GM21786 (cell line): Measurements from ENCODE around the gene RCAN1.

Experiments used
- ATAC-seq: cut with Tn5 transposase; IDR thresholded peaks from one replicate; pipeline ENCODE4 v1.9.1; 2021; ENCODE audit not compliant: unreplicated experiment

Gene RCAN1

GRCh38 chr21:34544032-34544496, 70.8 kb downstream of the RCAN1 start:
- no peak for ATAC-seq

DNA sequence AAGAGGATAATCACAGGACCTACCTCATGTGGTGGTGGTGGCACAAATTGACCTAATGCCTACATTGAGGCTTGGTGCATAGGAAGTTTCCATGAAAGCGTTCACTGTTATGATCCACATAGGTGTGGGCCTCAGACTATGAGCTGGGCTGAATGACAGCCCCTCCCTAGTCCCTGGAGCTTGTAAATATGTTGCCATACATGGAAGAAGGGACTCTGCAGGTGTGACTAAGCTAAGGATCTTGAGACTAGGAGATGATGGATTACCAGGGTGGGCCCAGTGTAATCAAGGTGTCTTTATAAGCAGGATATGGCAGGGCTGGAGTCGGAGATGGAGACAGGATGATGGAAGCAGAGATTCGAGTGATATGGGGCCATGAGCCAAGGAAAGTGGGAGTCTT, 71.9 kb downstream of the RCAN1 start:
- ATAC-seq, result no peak

GRCh38 chr21:34540206-34540605, 74.7 kb downstream of the RCAN1 start:
- no peak for ATAC-seq

DNA sequence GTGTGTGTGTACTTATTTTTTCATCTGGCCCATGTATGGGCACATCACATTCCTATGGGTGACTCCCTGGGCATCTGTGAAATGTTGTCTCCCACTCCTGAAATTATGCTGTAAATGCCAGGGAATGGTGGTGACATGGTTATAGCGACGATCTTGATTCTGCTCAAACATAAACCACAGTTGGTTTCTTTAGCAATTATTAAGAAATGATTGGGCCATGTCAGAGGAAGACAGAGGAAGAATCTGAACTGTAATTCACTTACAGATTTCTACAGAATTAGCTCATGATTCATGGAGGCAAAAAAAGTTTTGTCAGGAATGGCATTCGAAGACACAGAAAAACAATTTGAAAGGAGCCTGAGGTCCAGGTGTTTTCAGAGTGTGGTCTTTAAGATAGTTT, 77.1 kb downstream of the RCAN1 start:
- ATAC-seq, result no peak

GRCh38 chr21:34536820-34537219, 78.1 kb downstream of the RCAN1 start:
- ATAC-seq, result no peak

- no peak for ATAC-seq
These were observed 78.6 kb downstream of the RCAN1 start for GRCh38 chr21:34536311-34536710.

GRCh38 chr21:34535886-34536285, 79.0 kb downstream of the RCAN1 start:
- no peak for ATAC-seq

DNA sequence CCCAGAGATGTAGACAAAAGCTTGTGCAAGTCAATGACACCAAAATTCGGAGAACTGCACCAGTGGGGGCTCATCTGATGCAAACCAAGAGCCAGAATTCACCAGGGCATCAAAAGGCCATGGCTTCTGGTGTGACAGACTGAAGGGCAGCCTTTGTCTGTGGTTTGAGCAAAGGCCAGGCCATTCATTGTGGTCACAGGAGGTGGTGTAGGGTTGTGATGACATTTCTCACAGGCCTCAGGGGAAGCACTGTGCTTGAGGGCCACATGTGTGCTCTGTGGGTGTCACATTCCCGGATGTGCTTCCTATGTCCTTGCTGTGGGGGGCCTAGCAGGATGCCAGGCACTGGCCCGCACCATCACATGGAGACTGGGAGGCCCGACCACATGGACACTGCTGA, 80.4 kb downstream of the RCAN1 start:
- no peak for ATAC-seq

DNA sequence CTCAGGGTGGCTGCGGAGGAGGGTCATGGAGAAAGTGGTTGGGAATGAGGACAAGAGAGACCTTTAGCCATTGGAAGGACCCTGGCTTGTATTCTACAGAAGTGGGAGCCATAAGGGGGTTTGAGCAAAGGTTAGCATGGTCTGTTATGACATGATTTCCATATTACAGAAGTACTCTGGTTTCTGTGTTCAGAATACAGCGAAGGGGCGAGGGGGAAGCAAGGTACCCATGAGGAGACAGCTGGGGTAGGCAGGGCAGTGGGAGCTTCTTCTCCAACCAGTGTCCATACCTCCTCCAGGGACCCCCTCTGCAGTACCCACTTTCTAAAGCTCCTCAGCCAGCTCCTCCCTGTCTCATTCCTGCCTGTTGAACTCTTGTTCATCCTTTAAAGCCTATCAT, 81.0 kb downstream of the RCAN1 start:
- no peak for ATAC-seq

- ATAC-seq, result no peak
These were observed 83.5 kb downstream of the RCAN1 start for GRCh38 chr21:34531399-34531798.

DNA sequence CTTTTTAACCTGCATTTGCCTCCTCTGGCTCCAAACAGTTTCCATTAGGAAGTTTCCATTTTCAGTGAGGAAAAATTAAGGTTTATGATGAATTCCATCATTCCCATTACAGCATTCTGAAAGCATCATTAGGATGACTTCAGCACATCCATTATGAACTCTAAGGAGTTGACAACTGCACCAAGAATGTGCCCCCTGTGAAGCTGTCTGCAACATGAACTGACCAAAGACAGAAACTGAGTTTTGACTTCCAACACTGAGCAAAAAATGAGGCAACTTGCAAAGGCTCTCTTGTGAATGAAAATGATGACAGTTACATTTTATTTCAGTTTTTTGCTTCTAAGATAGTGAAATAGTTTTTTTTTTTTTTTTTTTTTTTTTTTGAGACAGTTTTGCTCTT, 84.7 kb downstream of the RCAN1 start:
- no peak for ATAC-seq

- no peak for ATAC-seq
These were observed 86.8 kb downstream of the RCAN1 start for GRCh38 chr21:34528131-34528561.

GRCh38 chr21:34526618-34527290, 88.2 kb downstream of the RCAN1 start:
- no peak for ATAC-seq

DNA sequence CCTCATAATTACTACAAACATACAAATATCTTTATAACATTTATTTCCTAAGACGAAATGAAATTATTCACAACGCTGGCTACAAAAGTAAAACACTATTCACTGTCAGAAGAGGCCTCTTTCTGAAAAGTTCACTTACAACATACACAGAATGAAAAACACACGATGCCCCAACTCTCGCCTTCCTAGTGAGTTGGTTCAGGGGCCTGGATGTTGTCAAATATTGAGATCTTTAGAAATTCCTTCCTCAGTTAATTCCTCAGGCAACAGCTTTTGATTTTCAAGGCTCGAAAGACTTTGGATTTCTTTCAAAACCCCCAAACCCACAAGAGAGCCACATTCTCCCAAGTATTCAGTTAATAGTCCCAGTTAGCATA, 88.7 kb downstream of the RCAN1 start:
- ATAC-seq, result no peak

GRCh38 chr21:34524646-34525601, 90.0 kb downstream of the RCAN1 start:
- ATAC-seq, result no peak

DNA sequence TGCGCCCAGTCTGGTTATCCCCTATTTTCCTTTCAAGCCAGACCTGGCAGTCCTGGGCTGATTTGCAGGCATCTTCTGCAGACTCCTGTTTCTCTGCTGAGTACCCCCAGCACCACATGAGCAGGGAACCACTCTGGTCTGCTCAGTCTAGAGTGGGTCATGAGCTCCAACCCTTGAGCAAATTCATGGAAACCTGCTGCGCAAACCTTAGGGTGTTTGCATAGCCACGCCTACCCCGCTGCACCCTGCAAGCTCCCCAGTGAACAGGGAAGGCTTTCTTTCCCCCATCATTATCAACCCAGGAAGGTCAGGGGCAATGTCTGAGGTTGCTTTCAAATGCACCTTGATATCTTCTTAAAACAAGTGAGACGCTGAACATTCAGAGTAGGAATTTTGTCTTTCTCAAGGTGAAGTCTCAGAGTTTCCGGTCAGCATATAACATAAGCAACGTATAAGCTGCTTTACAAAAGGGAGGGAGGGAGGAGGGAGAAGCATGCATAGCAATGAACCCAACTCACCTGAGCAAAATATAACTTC, 91.8 kb downstream of the RCAN1 start:
- no peak for ATAC-seq

GRCh38 chr21:34522284-34522683, 92.6 kb downstream of the RCAN1 start:
- no peak for ATAC-seq

GRCh38 chr21:34521561-34521960, 93.4 kb downstream of the RCAN1 start:
- no peak for ATAC-seq

GRCh38 chr21:34520764-34521508, 94.0 kb downstream of the RCAN1 start:
- no peak for ATAC-seq

GRCh38 chr21:34520281-34520680, 94.6 kb downstream of the RCAN1 start:
- no peak for ATAC-seq

DNA sequence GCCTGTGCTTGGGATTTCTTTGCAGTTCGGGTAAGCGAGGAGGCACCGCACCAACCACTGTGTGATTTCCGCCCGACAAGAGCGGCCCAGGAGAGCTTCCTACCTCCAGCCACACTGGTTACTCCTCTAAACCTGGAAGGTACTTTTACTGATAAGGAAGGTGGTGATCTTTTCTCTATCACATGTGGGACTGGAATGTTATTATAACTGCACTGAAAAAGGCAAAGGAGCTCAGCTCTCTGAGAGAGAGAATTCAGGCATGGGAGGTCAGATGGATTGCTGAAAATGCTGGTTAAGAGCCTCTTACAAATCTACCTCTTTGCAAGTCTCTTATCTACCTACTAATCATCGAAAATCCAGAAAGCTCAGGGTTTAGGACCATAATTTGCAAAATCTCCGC, 95.2 kb downstream of the RCAN1 start:
- no peak for ATAC-seq
